Stimulated activated CD8-positive, alpha-beta memory T cell treated with anti-CD3 and anti-CD28 coated beads, Interleukin-2, amount 100 ng/mL, for 48 hours (primary cell): Measurements from ENCODE around the gene NXPH4.

ENCODE experiments used
- DNase-seq, 2 donors: peaks; one replicate each; pipeline ENCODE4 v3.0.0-alpha.2; 2020; ENCODE audit warnings: low read depth in 2 of 2

Gene NXPH4

DNA sequence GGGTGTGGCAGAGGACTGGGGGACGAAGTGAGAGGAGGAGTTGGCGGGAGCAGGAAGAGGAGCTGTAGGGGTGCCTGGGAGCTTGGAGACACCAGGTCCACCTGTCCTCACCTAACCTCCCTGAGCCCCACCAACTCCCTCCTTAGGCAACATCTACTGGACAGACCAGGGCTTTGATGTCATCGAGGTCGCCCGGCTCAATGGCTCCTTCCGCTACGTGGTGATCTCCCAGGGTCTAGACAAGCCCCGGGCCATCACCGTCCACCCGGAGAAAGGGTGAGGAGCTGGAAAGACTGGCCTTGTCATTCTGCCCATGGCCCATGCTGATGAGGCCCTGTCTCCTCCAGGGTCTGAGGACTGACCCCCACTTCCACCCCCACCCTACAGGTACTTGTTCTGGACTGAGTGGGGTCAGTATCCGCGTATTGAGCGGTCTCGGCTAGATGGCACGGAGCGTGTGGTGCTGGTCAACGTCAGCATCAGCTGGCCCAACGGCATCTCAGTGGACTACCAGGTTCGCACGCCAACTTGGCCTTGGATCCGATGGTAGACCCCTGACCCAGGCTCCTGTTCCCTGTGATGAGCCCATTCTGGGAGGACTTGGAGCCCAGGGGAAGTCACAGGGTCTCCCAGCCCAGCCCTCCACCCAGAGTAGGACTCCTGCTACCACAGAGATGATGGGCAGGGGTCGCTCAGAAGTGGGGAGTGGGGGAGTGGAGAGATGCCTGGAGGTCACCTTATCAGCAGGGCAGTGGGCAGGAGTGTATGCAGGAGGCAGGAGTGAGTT lies 32.5 kb upstream of the NXPH4 start:
- DNase-seq, result no peak

DNA sequence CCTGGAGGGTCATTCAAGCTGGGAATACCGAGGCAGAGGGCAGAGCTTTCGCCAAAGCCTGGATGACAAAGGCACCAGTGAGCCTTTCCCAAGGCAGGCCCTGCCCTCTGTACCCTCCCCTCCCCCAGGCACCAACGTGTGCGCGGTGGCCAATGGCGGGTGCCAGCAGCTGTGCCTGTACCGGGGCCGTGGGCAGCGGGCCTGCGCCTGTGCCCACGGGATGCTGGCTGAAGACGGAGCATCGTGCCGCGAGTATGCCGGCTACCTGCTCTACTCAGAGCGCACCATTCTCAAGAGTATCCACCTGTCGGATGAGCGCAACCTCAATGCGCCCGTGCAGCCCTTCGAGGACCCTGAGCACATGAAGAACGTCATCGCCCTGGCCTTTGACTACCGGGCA lies 31.2 kb upstream of the NXPH4 start:
- DNase-seq, result no peak

DNA sequence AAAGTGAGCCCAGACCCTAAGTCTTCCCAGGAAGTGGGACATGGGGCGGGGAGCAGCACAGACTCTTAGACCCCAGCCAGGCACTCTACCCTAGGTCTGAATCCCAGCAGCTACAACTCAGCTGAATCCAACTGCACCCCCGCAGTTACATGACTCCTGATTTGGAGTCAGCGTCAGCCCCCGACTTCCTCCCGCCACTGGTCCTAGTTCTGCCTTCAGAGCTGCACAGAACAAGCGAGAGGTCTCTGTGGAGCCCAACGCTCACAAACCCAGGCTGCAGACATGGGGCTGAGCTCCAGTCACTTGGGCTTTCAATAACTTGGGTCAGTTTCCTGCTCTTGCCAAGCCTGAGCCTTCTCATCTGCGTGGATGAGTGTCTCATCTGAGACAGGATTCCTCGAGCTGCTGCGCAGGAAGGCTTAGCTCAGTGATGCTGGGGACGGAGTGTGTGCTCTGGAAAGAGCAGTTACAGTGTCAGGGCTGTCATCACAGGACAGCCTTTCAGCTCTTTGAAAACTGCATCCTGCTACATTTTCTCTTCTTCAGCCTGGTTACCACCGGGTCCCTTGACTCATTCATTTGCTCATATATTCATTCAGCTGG lies 30.6 kb upstream of the NXPH4 start:
- no peak for DNase-seq

DNA sequence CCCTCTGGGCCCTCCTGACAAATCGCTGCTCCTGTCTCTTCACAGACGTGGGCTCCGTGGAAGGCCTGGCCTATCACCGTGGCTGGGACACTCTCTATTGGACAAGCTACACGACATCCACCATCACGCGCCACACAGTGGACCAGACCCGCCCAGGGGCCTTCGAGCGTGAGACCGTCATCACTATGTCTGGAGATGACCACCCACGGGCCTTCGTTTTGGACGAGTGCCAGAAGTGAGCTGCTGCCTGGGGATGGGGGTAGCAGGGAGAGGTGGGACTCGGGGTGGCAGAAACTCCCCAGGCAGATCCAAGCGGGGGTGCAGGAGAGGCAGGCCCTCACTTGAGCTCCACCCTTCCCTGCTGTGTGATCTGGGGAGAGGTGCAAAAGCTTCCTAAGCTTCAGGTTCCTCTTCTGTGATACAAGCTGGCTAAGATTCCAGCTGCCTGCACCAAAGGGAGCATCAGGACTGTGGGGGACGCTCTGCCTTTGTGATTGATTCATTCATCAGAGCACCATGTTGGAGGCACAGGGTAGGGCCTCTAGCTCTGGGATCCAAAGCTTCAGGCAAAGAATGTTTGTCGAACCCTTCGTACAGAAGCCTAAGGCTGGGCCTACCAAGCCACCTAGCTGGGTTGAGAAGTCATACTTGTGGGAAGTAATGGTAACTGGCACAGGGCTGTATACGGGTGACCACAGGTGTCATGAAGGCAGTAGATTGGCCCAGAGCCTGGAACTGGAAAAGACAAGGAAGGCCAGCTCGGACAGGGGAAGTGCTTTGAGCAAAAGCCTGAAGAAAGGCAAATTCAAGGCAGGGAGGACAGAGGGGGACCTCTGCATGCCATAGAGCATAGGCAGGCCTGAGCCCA lies 29.1 kb upstream of the NXPH4 start:
- DNase-seq, result no peak

DNA sequence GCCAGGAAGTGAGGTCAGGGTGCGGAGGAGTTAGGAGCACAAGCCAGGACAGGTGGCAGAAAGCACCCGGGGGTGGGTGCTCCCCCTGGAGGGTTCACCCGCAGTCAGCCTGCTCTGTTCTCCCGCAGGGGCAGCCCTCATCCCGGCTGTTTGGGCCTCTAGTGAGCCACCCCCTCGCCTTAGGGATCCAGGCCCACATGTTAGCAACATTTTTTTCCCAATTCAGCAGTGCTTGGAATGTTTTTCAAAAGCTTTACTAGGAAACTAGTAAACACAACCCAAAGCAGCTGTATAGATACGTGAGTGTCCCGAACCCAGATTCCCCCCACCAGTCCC lies 28.5 kb upstream of the NXPH4 start:
- no peak for DNase-seq

DNA sequence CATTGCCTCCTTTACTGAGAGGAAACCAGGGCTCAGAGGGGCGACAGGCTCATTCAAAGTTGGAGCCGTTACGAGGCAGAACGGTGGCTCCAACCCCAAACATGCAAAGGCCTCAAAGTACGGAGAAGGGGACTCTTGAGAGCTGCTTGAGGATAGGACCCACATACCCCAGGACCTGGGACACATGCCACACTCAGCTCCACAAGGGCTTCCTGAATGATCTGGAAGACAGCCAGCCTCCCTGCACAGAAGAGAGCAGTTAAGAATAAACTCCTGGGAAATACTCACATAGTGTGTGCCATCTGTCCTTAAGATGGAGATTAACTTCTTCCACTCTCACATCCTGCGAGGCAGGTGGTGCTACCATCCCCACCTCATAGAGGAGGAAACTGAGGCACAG lies 26.6 kb upstream of the NXPH4 start:
- DNase-seq, result no peak

DNA sequence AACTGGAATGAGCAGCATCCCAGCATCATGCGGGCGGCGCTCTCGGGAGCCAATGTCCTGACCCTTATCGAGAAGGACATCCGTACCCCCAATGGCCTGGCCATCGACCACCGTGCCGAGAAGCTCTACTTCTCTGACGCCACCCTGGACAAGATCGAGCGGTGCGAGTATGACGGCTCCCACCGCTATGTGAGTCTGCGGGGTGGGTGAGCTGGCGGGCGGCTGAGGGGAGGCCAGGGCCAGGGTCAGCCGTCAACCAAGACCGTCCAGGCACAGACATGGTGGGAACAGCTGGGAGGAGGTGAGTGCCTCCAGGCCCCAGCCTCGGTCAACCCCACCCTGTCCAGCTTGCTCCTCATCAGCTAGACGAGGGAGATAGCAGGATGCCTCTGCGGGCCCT lies 25.8 kb upstream of the NXPH4 start:
- DNase-seq, result no peak

DNA sequence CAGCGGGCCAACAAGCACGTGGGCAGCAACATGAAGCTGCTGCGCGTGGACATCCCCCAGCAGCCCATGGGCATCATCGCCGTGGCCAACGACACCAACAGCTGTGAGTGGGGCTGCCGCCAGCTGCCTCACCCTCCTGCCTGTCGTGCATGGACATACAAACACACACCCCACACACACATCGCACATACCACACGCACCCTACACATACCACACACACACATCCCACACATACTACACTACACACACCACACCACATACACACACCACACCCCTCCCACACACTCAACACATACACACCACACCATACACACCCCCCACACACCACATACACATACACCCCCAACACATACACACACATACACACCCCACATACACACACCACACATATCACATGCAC lies 25.2 kb upstream of the NXPH4 start:
- DNase-seq, result no peak

DNA sequence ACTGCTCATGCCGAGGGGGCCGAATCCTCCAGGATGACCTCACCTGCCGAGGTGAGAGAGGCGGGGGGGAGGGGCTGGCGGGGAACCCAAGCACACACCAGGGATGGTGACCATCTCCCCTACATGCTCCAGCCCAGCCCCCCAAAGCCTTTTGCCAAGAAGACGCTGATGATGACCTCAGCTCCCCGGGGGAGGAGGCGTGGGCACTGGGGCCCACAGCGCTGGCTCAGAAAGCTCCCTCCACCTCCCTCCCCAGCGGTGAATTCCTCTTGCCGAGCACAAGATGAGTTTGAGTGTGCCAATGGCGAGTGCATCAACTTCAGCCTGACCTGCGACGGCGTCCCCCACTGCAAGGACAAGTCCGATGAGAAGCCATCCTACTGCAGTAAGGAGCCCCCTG lies 23.7 kb upstream of the NXPH4 start:
- no peak for DNase-seq

DNA sequence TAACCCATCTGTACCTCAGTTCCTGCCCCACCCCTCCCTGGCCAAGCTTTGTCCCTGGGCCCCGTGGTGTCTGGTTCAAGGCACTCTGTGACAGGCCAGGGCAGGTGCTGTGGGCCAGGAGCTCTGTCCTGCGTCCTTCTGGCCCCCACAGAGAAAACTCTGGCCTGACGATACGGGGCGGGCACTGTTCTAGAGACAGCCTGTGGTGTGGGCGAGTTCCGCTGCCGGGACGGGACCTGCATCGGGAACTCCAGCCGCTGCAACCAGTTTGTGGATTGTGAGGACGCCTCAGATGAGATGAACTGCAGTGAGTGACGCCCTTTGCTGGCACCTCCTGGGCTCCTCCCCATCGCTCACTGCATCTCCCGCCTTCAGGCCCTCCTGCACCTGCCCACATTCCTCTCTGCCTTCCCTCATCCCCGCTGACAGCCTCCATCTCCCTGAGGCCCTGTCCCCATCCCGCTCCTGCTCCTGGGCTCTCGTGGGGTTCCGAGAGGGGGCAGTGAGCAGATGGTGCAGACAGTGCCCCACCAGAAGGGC lies 22.8 kb upstream of the NXPH4 start:
- no peak for DNase-seq

DNA sequence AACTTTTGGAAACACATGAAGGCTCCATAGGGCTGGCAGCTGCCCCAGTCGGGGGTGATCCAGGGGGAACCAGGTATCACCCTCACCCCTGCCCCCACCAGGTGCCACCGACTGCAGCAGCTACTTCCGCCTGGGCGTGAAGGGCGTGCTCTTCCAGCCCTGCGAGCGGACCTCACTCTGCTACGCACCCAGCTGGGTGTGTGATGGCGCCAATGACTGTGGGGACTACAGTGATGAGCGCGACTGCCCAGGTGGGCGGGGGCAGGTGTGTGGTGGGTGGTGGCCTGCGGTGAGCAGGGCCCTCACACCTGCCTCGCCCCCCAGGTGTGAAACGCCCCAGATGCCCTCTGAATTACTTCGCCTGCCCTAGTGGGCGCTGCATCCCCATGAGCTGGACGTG lies 22.3 kb upstream of the NXPH4 start:
- no peak for DNase-seq

DNA sequence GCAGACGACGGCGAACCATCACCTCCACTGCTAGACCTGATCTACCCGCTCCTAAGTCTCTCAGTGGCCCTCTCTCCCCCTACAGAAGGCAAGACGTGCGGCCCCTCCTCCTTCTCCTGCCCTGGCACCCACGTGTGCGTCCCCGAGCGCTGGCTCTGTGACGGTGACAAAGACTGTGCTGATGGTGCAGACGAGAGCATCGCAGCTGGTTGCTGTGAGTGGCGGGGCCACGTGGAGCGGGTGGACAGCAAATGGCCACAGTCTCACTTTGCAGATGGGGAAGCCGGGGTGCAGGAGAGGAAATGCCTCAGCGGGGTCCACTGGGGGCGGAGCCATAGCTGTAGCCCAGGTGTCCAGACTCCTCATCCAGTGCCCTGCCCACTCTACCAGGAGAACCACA lies 21.4 kb upstream of the NXPH4 start:
- DNase-seq, result no peak

DNA sequence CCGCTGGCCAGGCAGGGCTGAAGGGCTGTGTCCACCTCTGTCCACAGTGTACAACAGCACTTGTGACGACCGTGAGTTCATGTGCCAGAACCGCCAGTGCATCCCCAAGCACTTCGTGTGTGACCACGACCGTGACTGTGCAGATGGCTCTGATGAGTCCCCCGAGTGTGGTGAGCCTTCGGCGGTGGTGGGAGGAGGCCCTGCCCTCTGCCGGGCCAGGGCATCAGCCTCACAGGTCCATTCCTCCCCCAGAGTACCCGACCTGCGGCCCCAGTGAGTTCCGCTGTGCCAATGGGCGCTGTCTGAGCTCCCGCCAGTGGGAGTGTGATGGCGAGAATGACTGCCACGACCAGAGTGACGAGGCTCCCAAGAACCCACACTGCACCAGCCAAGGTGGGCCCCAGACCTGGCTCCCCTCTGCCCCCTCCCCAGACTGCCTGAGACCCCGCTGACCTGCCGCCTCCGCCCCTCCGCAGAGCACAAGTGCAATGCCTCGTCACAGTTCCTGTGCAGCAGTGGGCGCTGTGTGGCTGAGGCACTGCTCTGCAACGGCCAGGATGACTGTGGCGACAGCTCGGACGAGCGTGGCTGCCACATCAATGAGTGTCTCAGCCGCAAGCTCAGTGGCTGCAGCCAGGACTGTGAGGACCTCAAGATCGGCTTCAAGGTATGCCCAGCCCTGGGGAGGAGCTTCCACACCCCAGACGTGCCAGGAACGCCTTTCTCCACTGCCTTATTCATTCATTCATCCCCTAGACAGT lies 20.8 kb upstream of the NXPH4 start:
- DNase-seq, result no peak

DNA sequence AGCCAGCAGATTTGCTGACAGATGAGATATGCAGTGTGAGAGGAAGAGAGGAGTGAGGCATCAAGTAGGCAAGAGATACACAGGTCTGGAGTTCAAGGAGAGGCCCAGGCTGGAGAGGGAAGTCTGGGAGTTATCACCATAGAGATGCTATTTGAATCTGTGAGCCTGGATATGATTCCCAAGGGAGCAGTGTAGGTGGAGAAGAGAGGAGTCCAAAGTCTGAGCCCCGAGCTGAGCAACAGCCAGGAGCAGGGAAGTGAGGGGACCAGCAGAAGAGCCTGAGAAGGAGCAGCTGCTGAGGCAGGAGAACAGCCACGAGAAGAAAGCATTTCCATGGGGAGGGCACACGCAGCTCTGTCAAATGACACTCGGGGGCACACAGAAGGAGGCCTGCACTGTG lies 20.2 kb upstream of the NXPH4 start:
- no peak for DNase-seq

DNA sequence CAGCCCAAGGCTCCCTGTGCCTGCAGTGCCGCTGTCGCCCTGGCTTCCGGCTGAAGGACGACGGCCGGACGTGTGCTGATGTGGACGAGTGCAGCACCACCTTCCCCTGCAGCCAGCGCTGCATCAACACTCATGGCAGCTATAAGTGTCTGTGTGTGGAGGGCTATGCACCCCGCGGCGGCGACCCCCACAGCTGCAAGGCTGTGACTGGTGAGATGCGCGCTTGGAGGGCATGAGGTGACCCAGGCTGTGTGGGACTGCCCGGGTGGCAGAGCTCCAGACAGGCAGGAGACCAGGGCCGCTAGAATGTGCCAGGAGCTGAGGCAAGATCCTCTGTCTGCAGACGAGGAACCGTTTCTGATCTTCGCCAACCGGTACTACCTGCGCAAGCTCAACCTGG lies 19.6 kb upstream of the NXPH4 start:
- no peak for DNase-seq

DNA sequence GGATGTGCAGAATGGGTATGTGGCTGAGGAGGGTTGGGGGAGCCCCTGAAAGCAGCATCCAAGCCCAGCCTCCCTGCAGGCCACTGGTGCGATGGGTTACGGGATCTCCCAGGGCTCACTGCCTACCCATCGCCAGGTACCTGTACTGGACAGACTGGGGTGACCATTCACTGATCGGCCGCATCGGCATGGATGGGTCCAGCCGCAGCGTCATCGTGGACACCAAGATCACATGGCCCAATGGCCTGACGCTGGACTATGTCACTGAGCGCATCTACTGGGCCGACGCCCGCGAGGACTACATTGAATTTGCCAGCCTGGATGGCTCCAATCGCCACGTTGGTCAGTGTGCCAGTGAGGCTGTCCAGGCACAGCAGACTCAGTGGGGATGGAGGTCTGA lies 18.3 kb upstream of the NXPH4 start:
- DNase-seq, result no peak

DNA sequence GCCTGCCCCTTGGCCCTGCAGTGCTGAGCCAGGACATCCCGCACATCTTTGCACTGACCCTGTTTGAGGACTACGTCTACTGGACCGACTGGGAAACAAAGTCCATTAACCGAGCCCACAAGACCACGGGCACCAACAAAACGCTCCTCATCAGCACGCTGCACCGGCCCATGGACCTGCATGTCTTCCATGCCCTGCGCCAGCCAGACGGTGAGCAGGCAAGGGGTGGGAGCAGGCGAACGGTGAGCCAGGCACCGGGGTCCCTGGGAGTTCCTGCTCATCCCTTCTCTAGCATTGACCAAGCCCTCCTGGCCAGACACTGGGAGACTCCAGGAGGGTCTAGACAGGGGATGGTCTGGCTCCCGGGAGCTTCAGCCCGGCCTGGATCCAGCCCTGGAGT lies 17.4 kb upstream of the NXPH4 start:
- no peak for DNase-seq

DNA sequence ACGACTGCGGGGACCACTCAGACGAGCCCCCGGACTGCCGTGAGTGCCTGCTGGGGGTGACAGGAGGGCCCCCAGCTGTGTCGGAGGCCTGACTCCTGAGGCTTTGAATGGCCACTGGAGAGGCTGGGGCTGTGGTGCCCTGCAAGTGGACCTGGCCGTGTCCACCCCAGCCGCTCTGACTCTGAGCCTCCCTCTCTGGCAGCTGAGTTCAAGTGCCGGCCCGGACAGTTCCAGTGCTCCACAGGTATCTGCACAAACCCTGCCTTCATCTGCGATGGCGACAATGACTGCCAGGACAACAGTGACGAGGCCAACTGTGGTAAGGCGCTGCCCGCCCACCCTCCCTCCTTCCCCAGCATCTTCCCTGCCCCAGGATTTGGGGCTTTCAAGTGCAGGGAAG lies 16.1 kb upstream of the NXPH4 start:
- no peak for DNase-seq

DNA sequence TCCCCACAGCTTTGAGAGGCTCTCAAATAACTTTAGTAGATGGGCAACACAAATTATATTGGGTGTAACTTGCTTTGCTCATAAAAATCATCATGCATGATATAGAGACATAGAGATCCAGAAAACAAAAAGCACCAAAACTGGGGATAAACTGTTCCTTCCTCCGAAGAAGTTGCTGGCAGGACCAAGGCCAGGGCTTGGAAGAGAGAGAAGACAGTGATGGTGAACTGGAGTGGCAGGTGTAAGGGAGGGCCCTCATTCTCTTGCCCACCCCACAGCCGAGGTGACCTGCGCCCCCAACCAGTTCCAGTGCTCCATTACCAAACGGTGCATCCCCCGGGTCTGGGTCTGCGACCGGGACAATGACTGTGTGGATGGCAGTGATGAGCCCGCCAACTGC lies 15.4 kb upstream of the NXPH4 start:
- no peak for DNase-seq

DNA sequence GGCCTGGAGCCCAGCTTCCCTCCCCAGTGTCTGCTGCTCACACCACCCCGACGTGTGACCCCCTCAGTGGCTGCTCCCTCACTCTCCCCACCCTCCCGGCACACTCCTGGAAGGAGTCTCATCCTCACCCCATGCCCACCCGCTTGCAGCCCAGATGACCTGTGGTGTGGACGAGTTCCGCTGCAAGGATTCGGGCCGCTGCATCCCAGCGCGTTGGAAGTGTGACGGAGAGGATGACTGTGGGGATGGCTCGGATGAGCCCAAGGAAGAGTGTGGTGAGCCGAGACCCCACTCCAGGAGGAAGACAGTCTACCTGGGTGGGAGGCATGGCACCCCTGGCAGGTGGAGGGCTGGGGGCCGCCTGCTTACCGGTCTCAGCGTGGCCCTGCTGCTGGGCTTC lies 15.0 kb upstream of the NXPH4 start:
- DNase-seq, result no peak

DNA sequence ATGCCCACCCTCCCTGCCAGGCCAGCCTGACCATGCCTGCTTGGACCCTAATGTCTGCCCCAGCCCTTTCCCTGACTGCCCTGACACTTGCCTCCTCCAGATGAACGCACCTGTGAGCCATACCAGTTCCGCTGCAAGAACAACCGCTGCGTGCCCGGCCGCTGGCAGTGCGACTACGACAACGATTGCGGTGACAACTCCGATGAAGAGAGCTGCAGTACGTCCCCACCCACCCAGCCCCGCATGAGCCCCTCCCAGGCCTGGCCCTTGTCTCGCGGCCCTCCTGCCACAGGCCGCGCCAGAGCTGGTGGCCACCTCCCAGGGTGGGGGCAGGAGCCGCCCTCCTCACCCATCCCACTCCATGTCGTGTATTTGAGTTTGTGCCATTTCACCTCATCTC lies 14.3 kb upstream of the NXPH4 start:
- no peak for DNase-seq

DNA sequence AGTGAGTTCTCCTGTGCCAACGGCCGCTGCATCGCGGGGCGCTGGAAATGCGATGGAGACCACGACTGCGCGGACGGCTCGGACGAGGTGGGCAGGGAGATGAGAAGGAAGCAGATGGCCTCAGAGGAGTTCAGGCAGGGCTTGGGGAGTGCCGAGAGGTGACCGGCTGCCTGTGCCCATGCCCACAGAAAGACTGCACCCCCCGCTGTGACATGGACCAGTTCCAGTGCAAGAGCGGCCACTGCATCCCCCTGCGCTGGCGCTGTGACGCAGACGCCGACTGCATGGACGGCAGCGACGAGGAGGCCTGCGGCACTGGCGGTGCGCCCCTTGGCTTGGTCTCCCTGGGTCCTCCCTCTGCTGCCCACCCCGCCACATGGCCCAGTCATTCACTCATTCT lies 13.4 kb upstream of the NXPH4 start:
- no peak for DNase-seq
